Transverse colon (tissue), 4 donors: ENCODE results near the gene SF3B1. TPM values are rescaled to one million over a fixed set of nuclear protein-coding genes. Genes with fewer than 3 reads are reported as not detected.

Experiments used
- DNase-seq: peaks from one replicate; pipeline ENCODE4 v3.0.0-alpha.2; 2019
- H3K27ac ChIP-seq, 4 donors: fragments of 200-600 bp; sonication (generic); 2 replicates each; pipeline ENCODE4 v1.5.1; 2016 to 2018; ENCODE audit warnings: inconsistent platforms in 4 of 4
- H3K27me3 ChIP-seq: fragments of 200-600 bp; sonication (generic); 2 replicates; pipeline ENCODE4 v1.5.1; 2017; ENCODE audit warnings: inconsistent platforms
- H3K36me3 ChIP-seq, 4 donors: fragments of 200-600 bp; sonication (generic); 2 replicates each; pipeline ENCODE4 v1.5.1; 2017 to 2019; ENCODE audit warnings: inconsistent platforms in 4 of 4
- H3K4me1 ChIP-seq, 4 donors: fragments of 200-600 bp; sonication (generic); 2 replicates each; pipeline ENCODE4 v1.5.1; 2017 to 2020; ENCODE audit warnings: inconsistent platforms in 4 of 4
- H3K4me3 ChIP-seq, 4 donors: fragments of 200-600 bp; sonication (generic); 1 replicate in 1 of 4; 2 replicates in 3 of 4; pipeline versions ENCODE4 v1.5.1 to v1.6.1; 2017 to 2019; ENCODE audit warnings: inconsistent platforms in 4 of 4
- H3K9me3 ChIP-seq, 2 donors: fragments of 200-600 bp; sonication (generic); 2 replicates each; pipeline ENCODE4 v1.5.1; 2017 to 2019; ENCODE audit warnings: inconsistent platforms in 2 of 2
- CTCF ChIP-seq, 5 experiments: fragments of 200-600 bp in 3 of 5; fragments of 450-650 bp in 2 of 5; sonication (generic) in 3 of 5; IDR thresholded peaks; 1 replicate in 2 of 5; 2 replicates in 3 of 5; pipeline ENCODE4 v1.5.1; 2016 to 2017; ENCODE audit warnings: antibody characterized with exemption in 5 of 5, inconsistent platforms in 3 of 5, mild to moderate bottlenecking in 2 of 5, moderate library complexity in 1 of 5
- EP300 ChIP-seq: sonication (generic); formaldehyde crosslinking; IDR thresholded peaks from one replicate; pipeline ENCODE4 v1.6.1; 2017; ENCODE audit warnings: antibody characterized with exemption, low read depth
- POLR2A ChIP-seq: fragments of 450-650 bp; IDR thresholded peaks from one replicate; pipeline ENCODE4 v1.6.1; 2016; ENCODE audit warnings: antibody characterized with exemption, mild to moderate bottlenecking, moderate library complexity
- POLR2AphosphoS5 ChIP-seq, 3 donors: sonication (generic); formaldehyde crosslinking; IDR thresholded peaks; one replicate each; pipeline ENCODE4 v1.6.1; 2016; ENCODE audit warnings: antibody characterized with exemption in 3 of 3
- WGBS, 2 donors: methylation state at CpG; one replicate each; pipeline ENCODE4 v1.1.5; 2018; ENCODE audit warnings: low coverage in 1 of 2; 5-methylcytosine and 5-hydroxymethylcytosine counted together
- in situ Hi-C, 4 donors: fragments of 200-750 bp; cut with MboI; loops; one replicate each; pipeline versions ENCODE4 v1.15.0 to v1.15.1; 2017; ENCODE audit warnings: low sequenced_read_pairs in 3 of 4, low pct_ligation_motif_present in 1 of 4, low pct_unique_long_range_greater_than_20kb in 1 of 4
- intact Hi-C: fragments of 100-400 bp; cut with DNase I; formaldehyde crosslinking; loops from one replicate; pipeline ENCODE4 v1.15.1; 2023; ENCODE audit warnings: low total_unique reads
- total RNA-seq, 4 donors: library from RNA; depleted of rRNA; stranded (reverse); fragments of >200 nt; gene quantifications; one replicate each; pipeline ENCODE4 v1.1.0, GENCODE V29; 2016

SF3B1 gene
- total RNA-seq, 4 donors from 2014 or later = 282 to 531 (median 394) TPM

- Histone ChIP-seq H3K27ac (no peak overlapping the region), H3K4me3 (peak overlapping the region in 1 of 4 donors; percentile 11), H3K9me3 (no peaks in the 10 kb centered on the region), H3K27me3 (no peaks in the 10 kb centered on the region), H3K36me3 (no peaks in the 10 kb centered on the region), H3K4me1 (peaks cover 29 to 78% (median 59%) of the 10 kb centered on the region in 4 donors)
- in situ Hi-C loops = loop anchor here in 1 of 4 donors (10.0 kb wide), 1 partner anchor 63 kb away; the partner anchor contains the start of gene HSPD1
- no peak for TF ChIP-seq POLR2AphosphoS5 (IDR thresholded peaks at IDR 0.05)
- no peak for TF ChIP-seq CTCF (IDR thresholded peaks at IDR 0.05)
- TF ChIP-seq POLR2A = no peak
- TF ChIP-seq EP300 = no peak
- no peak for DNase-seq
- 62 to 67% methylated on average over 6 of the region's 6 CpGs for WGBS, 2 donors
- intact Hi-C loops = no loop called here
Observed at GRCh38 chr2:197431858-197432257, 3.0 kb downstream of the SF3B1 start.

GRCh38 chr2:197427986-197428385 is 6.8 kb downstream of the SF3B1 start:
- intact Hi-C loops = no loop called here
- WGBS, 2 donors = 93 to 94% methylated on average over 3 of the region's 3 CpGs

GRCh38 chr2:197426723-197427603 is 7.9 kb downstream of the SF3B1 start:
- no peak for TF ChIP-seq EP300
- TF ChIP-seq CTCF (IDR thresholded peaks at IDR 0.05) = no peak
- no peak for TF ChIP-seq POLR2A
- Histone ChIP-seq H3K9me3 (no peaks in the 10 kb centered on the region), H3K4me3 (no peak overlapping the region), H3K4me1 (peaks cover 19 to 82% (median 56%) of the 10 kb centered on the region in 4 donors), H3K36me3 (peaks cover 0 to 14% (median 0%) of the 10 kb centered on the region in 4 donors), H3K27me3 (no peaks in the 10 kb centered on the region), H3K27ac (no peak overlapping the region)
- WGBS, 2 donors = 37 to 47% methylated on average over 2 of the region's 2 CpGs
- intact Hi-C loops (no loop called here), in situ Hi-C loops (no loop called here)
- DNase-seq = no peak

More at GRCh38 chr2:197427986-197428385, 6.8 kb downstream of the SF3B1 start:
- DNase-seq = no peak
- no peak for TF ChIP-seq POLR2AphosphoS5 (IDR thresholded peaks at IDR 0.05)
- no peak for TF ChIP-seq CTCF (IDR thresholded peaks at IDR 0.05)
- TF ChIP-seq EP300 = no peak
- no peak for TF ChIP-seq POLR2A
- H3K27me3 ChIP-seq = no peaks in the 10 kb centered on the region
- H3K27ac ChIP-seq = no peak overlapping the region
- peaks cover 28 to 89% (median 66%) of the 10 kb centered on the region in 4 donors for H3K4me1 ChIP-seq
- H3K9me3 ChIP-seq = no peaks in the 10 kb centered on the region
- in situ Hi-C loops = no loop called here
- peaks cover 0 to 7% (median 0%) of the 10 kb centered on the region in 4 donors for H3K36me3 ChIP-seq
- H3K4me3 ChIP-seq = no peak overlapping the region

DNA sequence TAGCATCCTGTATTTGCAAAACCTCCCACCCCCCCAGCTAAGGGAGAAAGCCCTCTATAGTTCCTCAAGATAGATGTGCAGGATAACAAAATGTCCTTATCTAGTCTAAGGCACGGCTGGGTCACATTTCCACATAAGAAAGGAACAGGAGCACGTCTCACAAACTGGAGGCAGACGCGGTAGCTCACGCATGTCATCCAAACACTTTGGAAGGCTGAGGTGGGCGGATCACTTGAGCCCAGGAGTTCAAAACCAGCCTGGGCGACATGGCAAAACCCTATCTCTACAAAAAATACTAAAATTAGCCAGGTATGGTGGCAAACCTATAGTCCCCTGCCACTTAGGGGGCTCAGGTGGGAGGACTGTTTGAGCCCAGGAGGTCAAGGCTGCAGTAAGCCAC is 9.3 kb downstream of the SF3B1 start:
- no peak for TF ChIP-seq CTCF (IDR thresholded peaks at IDR 0.05)
- no peak for TF ChIP-seq POLR2AphosphoS5 (IDR thresholded peaks at IDR 0.05)
- no peak for TF ChIP-seq EP300
- no peak for TF ChIP-seq POLR2A
- Histone ChIP-seq H3K4me3 (no peak overlapping the region), H3K27me3 (no peaks in the 10 kb centered on the region), H3K9me3 (no peaks in the 10 kb centered on the region), H3K4me1 (peaks cover 10 to 73% (median 44%) of the 10 kb centered on the region in 4 donors), H3K36me3 (peaks cover 0 to 22% (median 5%) of the 10 kb centered on the region in 4 donors), H3K27ac (no peak overlapping the region)
- intact Hi-C loops (no loop called here), in situ Hi-C loops (no loop called here)
- 54% methylated on average over 7 of the region's 7 CpGs; no CpG with 5 or more reads in 1 of the 2 donors for WGBS, 2 donors
- DNase-seq = no peak
